Activated T-helper 17 cell treated with anti-CD3 and anti-CD28 coated beads, Interleukin-2, amount 50 U/mL, for 72 hours (primary cell): ENCODE results near the gene PGD. TPM values are rescaled to one million over a fixed set of nuclear protein-coding genes. Genes with fewer than 3 reads are reported as not detected.
A peak's percentile ranks its signal among the peaks of the same experiment; 100 is the strongest.
"Not testable (repeated sequence)": the region's sequence is repeated elsewhere in the genome, so short reads cannot be mapped to it uniquely, and the experiment has no call there.

ENCODE experiments used
- ATAC-seq: fragments of 150-1000 bp; cut with Tn5 transposase; replicated peaks from 2 replicates; pipeline ENCODE4 v1.10.0; 2021; ENCODE audit warnings: mild to moderate bottlenecking, moderate library complexity
- H3K27ac Mint-ChIP-seq: one replicate; pipeline ENCODE4 v1.8.0; 2022; ENCODE audit warnings: mixed read lengths
- H3K27me3 Mint-ChIP-seq: one replicate; pipeline ENCODE4 v1.8.0; 2022; ENCODE audit warnings: mixed read lengths
- H3K36me3 Mint-ChIP-seq: one replicate; pipeline ENCODE4 v1.8.0; 2022; ENCODE audit warnings: low read depth, mild to moderate bottlenecking, mixed read lengths
- H3K4me1 Mint-ChIP-seq: one replicate; pipeline ENCODE4 v1.8.0; 2022; ENCODE audit warnings: mixed read lengths
- H3K4me3 Mint-ChIP-seq: one replicate; pipeline ENCODE4 v1.8.0; 2022; ENCODE audit warnings: mild to moderate bottlenecking, mixed read lengths
- H3K9me3 Mint-ChIP-seq: one replicate; pipeline ENCODE4 v1.8.0; 2022; ENCODE audit warnings: mixed read lengths
- total RNA-seq, 2 donors: library from RNA; stranded (reverse); gene quantifications; one replicate each; pipeline ENCODE4 v1.2.3, GENCODE V29; 2022

Gene PGD
- 10 to 100 TPM; 24.8 to 86.0 TPM for total RNA-seq

GRCh38 chr1:10398734-10399443 lies at the start of gene PGD:
Gene PGD, plus strand, starts transcription at chr1:10399064. Its CDS starts 54 bp downstream, at chr1:10399118.
- no peaks in the 10 kb centered on the region for H3K9me3 Mint-ChIP-seq
- peaks cover 32% of the 10 kb centered on the region for H3K36me3 Mint-ChIP-seq
- peak within 1 kb of the TSS; percentile 26 for H3K27ac Mint-ChIP-seq
- H3K4me3 Mint-ChIP-seq = peak within 1 kb of the TSS; percentile 88
- H3K4me1 Mint-ChIP-seq = peaks cover 10% of the 10 kb centered on the region
- ATAC-seq = peak; percentile 99
- H3K27me3 Mint-ChIP-seq = no peaks in the 10 kb centered on the region

- peaks cover 31% of the 10 kb centered on the region for H3K36me3 Mint-ChIP-seq
- no peak overlapping the region for H3K4me3 Mint-ChIP-seq
- no peaks in the 10 kb centered on the region for H3K27me3 Mint-ChIP-seq
- no peak overlapping the region for H3K27ac Mint-ChIP-seq
- no peaks in the 10 kb centered on the region for H3K9me3 Mint-ChIP-seq
- no peak for ATAC-seq
- no peaks in the 10 kb centered on the region for H3K4me1 Mint-ChIP-seq
These were observed 45.6 kb upstream of the PGD start for GRCh38 chr1:10353282-10353681.

DNA sequence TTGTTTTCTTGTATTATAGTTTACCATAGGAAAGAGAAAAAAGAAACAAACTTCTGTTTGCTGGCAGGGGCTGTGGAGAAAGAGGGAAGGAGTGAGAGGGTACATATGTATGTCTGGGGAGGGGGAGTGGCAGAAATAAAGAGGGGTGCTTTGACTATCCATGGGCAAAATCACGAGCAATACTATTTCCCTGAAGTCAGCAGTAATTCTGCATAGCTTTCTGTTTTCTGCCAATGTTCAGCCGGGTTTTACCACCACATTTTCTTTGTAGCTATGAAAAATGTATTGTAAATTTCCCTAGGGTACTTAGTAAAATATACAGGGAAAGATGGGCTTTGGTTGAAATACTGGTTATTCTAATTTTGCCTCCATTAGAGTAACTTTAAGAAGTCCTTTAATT lies 45.2 kb upstream of the PGD start:
- Mint-ChIP-seq H3K27me3 (no peaks in the 10 kb centered on the region), H3K36me3 (peaks cover 27% of the 10 kb centered on the region), H3K27ac (no peak overlapping the region), H3K4me3 (no peak overlapping the region), H3K4me1 (no peaks in the 10 kb centered on the region), H3K9me3 (no peaks in the 10 kb centered on the region)
- ATAC-seq = no peak

GRCh38 chr1:10360045-10360444 lies 38.8 kb upstream of the PGD start:
- Mint-ChIP-seq H3K36me3 (peaks cover 32% of the 10 kb centered on the region), H3K4me3 (no peak overlapping the region), H3K9me3 (no peaks in the 10 kb centered on the region), H3K27me3 (no peaks in the 10 kb centered on the region), H3K27ac (no peak overlapping the region), H3K4me1 (no peaks in the 10 kb centered on the region)
- no peak for ATAC-seq

DNA sequence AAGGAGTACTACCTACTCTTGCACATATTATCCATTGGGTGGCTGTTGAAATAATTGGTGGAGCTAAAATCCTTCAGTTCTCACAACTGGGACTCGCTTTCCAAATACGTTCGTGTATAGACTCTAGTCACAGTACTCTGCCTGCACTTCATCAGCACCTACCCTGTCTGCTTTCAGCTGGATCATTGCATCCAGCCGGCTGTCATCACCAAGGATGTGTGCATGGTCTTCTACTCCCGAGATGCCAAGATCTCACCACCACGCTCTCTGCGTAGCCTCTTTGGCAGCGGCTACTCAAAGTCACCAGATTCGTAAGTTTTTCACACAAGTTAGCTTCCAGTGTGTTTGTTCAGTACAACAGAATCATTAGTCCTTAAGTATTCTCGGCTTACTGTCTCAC lies 37.3 kb upstream of the PGD start:
- H3K9me3 Mint-ChIP-seq = no peaks in the 10 kb centered on the region
- H3K36me3 Mint-ChIP-seq = peaks cover 37% of the 10 kb centered on the region
- no peak overlapping the region for H3K27ac Mint-ChIP-seq
- H3K4me1 Mint-ChIP-seq = no peaks in the 10 kb centered on the region
- H3K27me3 Mint-ChIP-seq = no peaks in the 10 kb centered on the region
- no peak for ATAC-seq
- no peak overlapping the region for H3K4me3 Mint-ChIP-seq

DNA sequence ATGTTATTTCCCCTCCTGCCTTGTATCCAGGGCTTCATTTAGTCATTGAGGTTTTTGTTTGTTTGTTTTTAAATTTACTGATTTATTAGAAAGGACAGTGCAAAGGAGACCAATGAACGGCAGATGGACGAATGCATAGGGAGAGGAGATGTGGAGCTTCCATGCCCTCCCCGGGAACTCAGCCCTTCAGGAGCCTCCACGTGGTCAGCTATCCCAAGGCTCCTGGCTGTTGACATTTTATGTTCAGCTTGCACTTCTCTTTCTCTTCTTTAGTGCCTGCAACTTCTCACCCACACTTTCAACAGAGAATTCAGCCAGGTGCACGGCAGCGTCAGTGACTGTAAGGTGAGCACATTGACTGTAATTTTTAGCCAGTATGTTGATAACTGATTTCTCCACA lies 30.7 kb upstream of the PGD start:
- peaks cover 35% of the 10 kb centered on the region for H3K36me3 Mint-ChIP-seq
- H3K4me1 Mint-ChIP-seq = no peaks in the 10 kb centered on the region
- no peaks in the 10 kb centered on the region for H3K27me3 Mint-ChIP-seq
- ATAC-seq = no peak
- H3K27ac Mint-ChIP-seq = no peak overlapping the region
- H3K9me3 Mint-ChIP-seq = no peaks in the 10 kb centered on the region
- H3K4me3 Mint-ChIP-seq = no peak overlapping the region

- no peaks in the 10 kb centered on the region for H3K4me1 Mint-ChIP-seq
- no peak overlapping the region for H3K27ac Mint-ChIP-seq
- H3K4me3 Mint-ChIP-seq = no peak overlapping the region
- no peaks in the 10 kb centered on the region for H3K9me3 Mint-ChIP-seq
- peaks cover 49% of the 10 kb centered on the region for H3K36me3 Mint-ChIP-seq
- no peaks in the 10 kb centered on the region for H3K27me3 Mint-ChIP-seq
- no peak for ATAC-seq
These were observed 24.4 kb upstream of the PGD start for GRCh38 chr1:10374442-10374860.

DNA sequence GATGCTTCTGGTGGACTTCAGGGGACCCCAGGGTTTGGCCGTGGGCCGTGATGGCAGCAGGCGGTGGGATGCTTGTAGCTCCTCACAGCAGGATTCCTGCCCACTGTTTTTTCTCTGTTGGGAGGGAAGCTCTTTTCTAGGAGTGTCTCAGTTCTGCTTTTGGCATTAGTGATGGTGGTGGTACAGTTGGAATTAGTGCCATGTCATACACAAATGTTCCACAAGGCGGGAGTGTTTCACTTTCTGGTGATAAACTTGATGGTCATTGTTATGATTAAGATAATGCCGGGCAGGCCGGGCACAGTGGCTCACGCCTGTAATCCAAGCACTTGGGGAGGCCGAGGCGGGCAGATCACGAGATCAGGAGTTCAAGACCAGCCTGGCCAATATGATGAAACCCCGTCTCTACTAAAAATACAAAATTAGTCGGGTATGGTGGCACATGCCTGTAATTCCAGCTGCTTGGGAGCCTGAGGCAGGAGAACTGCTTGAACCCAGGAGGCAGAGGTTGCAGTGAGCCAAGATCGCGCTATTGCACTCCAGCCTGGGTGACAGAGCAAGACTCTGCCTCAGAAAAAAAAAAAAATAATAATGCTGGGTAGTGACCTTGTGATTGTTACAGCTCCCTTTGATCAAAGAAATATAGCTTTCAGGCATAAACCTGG lies 21.4 kb upstream of the PGD start:
- peak overlapping the region; percentile 49 for H3K27ac Mint-ChIP-seq
- H3K36me3 Mint-ChIP-seq = peaks cover 36% of the 10 kb centered on the region
- not testable (repeated sequence) for H3K4me3 Mint-ChIP-seq, H3K4me1 Mint-ChIP-seq, ATAC-seq, H3K27me3 Mint-ChIP-seq, H3K9me3 Mint-ChIP-seq

GRCh38 chr1:10378081-10378841 lies 20.6 kb upstream of the PGD start:
- no peak overlapping the region for H3K4me3 Mint-ChIP-seq
- peaks cover 36% of the 10 kb centered on the region for H3K36me3 Mint-ChIP-seq
- H3K4me1 Mint-ChIP-seq = no peaks in the 10 kb centered on the region
- no peak overlapping the region for H3K27ac Mint-ChIP-seq
- no peaks in the 10 kb centered on the region for H3K9me3 Mint-ChIP-seq
- no peaks in the 10 kb centered on the region for H3K27me3 Mint-ChIP-seq
- ATAC-seq = no peak

GRCh38 chr1:10379101-10379620 lies 19.7 kb upstream of the PGD start:
- Mint-ChIP-seq H3K9me3 (no peaks in the 10 kb centered on the region), H3K4me1 (no peaks in the 10 kb centered on the region), H3K27ac (no peak overlapping the region), H3K4me3 (no peak overlapping the region), H3K27me3 (no peaks in the 10 kb centered on the region), H3K36me3 (peaks cover 28% of the 10 kb centered on the region)
- ATAC-seq = no peak

- no peak for ATAC-seq
These were observed 19.2 kb upstream of the PGD start for GRCh38 chr1:10379676-10380075.

GRCh38 chr1:10380594-10381275 lies 18.1 kb upstream of the PGD start:
- H3K27ac Mint-ChIP-seq = no peak overlapping the region

More at GRCh38 chr1:10379676-10380075, 19.2 kb upstream of the PGD start:
- Mint-ChIP-seq H3K9me3 (no peaks in the 10 kb centered on the region), H3K4me1 (no peaks in the 10 kb centered on the region), H3K27me3 (no peaks in the 10 kb centered on the region), H3K27ac (no peak overlapping the region), H3K4me3 (no peak overlapping the region), H3K36me3 (peaks cover 25% of the 10 kb centered on the region)

GRCh38 chr1:10383630-10384029 lies 15.2 kb upstream of the PGD start:
- no peaks in the 10 kb centered on the region for H3K4me1 Mint-ChIP-seq
- H3K27me3 Mint-ChIP-seq = no peaks in the 10 kb centered on the region
- no peak for ATAC-seq
- no peaks in the 10 kb centered on the region for H3K36me3 Mint-ChIP-seq
- no peak overlapping the region for H3K27ac Mint-ChIP-seq
- H3K9me3 Mint-ChIP-seq = no peaks in the 10 kb centered on the region
- no peak overlapping the region for H3K4me3 Mint-ChIP-seq

More at GRCh38 chr1:10380594-10381275, 18.1 kb upstream of the PGD start:
- no peaks in the 10 kb centered on the region for H3K27me3 Mint-ChIP-seq
- no peaks in the 10 kb centered on the region for H3K4me1 Mint-ChIP-seq
- ATAC-seq = no peak
- H3K9me3 Mint-ChIP-seq = no peaks in the 10 kb centered on the region
- H3K36me3 Mint-ChIP-seq = peaks cover 15% of the 10 kb centered on the region
- H3K4me3 Mint-ChIP-seq = no peak overlapping the region

DNA sequence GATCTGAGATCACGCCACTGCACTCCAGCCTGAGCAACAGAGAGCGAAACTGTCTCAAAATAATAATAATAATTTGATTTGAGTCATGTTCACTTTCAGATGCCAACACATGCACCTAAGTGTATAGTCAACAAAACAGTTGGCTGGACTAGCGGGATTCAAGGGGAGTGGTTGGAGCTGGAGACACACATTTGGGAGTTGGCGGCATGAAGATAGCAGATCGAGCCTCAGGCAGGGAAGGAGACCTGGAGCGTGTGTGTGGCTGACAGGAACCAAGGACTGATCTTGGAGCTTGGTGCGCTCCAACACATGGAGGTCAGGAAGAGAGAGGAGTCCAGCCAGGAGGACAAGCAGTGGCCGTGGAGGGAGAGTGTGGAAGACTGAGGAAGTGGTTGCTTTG lies 14.6 kb upstream of the PGD start:
- no peaks in the 10 kb centered on the region for H3K36me3 Mint-ChIP-seq
- ATAC-seq = no peak
- no peaks in the 10 kb centered on the region for H3K27me3 Mint-ChIP-seq
- H3K27ac Mint-ChIP-seq = no peak overlapping the region
- H3K9me3 Mint-ChIP-seq = no peaks in the 10 kb centered on the region
- H3K4me1 Mint-ChIP-seq = no peaks in the 10 kb centered on the region
- no peak overlapping the region for H3K4me3 Mint-ChIP-seq
